NCI-H2227 (cell line): Measurements from ENCODE around the gene AHNAK2.

ENCODE experiments used
- DNase-seq: peaks from one replicate; lab custom pipeline; 2025; ENCODE audit not compliant: unreplicated experiment; lab: John Stamatoyannopoulos, UW

AHNAK2 gene

DNA sequence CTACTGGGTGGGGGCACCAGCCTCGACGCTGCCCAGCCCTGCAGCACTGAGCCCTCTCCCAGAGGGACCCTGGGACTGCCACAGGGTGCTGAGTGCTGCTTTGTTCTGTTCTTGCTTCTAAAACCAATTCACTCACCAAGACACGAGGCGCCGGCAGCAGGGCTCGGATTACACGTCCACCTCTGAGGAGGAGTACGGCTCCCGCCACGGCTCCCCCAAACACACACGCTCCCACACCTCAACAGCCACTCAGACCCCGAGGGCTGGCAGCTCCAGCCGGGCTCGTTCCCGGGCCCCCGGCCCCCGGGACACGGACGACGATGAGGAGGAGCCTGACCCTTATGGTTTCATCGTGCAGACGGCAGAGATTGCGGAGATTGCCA lies 88.8 kb downstream of the AHNAK2 start:
- DNase-seq: no peak

DNA sequence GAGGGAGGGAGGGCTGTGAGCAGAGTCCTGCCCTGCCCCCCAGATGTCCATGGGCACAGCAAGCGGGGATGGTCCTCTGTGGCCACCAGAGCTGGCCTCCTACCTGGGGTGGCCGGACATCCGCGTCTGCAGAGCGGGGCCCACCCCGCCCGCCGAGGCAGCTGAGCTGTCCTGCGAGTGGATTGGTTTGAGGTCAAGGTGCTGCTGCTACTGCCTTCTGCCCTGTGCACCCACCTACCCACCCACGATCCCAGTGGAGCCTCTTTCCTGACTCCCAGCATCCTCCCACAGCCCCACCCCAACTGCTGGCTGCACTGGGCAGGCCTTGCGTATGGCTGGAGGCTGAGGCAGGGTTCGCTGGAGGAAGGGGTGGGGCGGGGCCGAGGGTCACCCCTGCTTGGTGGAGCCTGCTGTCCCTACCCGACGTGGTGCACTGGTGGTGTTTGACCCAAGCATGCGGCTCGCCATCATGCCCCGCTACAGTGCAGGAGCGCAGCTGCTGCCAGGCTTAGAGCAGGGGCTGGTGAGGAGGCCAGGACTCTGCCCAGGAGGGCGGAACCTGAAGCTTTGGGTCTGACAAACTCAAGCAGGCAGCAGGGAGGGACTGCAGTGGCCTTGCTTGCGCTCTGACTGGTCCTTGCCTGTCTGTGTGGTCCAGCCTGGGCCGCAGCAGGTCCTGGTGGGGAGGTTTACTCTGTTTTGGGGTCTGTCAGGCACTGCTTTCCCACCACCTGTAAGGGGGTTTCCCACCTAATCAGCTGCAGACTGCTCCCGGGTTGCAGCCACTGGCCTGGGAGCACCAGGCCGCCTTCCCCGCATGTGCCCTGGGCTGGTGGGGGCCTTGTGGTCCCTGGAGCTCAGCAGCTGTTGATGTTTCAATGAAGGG lies 89.4 kb downstream of the AHNAK2 start:
- DNase-seq: no peak

DNA sequence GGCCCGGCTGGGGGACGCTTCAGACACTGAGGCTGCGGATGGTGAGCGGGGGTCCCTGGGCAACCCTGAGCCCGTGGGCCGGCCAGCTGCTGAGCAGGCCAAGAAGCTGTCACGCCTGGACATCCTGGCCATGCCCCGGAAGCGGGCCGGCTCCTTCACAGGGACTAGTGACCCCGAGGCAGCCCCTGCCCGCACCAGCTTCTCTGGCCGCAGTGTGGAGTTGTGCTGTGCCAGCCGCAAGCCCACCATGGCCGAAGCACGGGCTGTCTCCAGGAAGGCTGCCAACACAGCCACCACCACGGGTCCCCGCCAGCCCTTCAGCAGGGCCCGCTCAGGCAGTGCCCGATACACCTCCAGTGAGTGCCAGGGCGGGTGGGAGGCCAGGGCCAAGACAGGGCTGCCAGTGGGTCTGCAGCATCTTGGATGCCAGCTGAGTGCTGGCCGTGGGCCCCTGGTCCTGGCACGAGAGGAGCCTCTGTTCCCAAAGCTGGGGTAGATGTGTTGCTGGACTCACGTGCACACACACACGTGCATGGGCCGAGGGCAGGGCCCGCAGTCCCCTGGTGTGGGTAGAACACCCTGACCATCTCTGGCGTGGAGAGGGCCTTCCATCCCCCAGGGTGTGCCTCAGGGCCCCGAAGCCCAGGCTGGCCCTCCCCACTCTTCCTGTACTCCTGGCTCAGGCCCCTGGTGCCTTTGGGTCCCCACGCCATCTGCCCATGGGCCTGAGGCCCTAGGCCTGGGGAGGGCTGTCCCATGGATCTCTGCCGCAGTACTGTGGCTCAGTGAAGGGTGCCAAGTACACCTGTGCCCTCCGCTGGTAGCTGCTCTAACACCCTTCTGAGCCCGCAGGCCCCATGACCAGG lies 90.3 kb downstream of the AHNAK2 start:
- no peak for DNase-seq
